Right cardiac atrium (tissue), 5 donors: Measurements from ENCODE around the gene FRMD3. TPM values are rescaled to one million over a fixed set of nuclear protein-coding genes. Genes with fewer than 3 reads are reported as not detected.

Experiments
- ATAC-seq, 2 donors: fragments of 200-7000 bp; cut with Tn5 transposase; one replicate each; pipeline versions ENCODE4 v1.8.0 to v1.9.1; 2020; ENCODE audit warnings: moderate library complexity in 2 of 2, mild to moderate bottlenecking in 1 of 2
- DNase-seq, 3 donors: peaks; one replicate each; pipeline ENCODE4 v3.0.0-alpha.2; 2020
- H3K27ac ChIP-seq: one replicate; pipeline ENCODE4 v1.5.1; 2013; ENCODE audit warnings: mild to moderate bottlenecking, low read length, control low read depth, moderate library complexity
- H3K27me3 ChIP-seq: one replicate; pipeline ENCODE4 v1.6.1; 2013; ENCODE audit not compliant: control insufficient read depth, insufficient read depth
- H3K4me1 ChIP-seq: one replicate; pipeline ENCODE4 v1.6.1; 2013; ENCODE audit warnings: low read length; ENCODE audit not compliant: control insufficient read depth, insufficient read depth
- H3K4me3 ChIP-seq: one replicate; pipeline ENCODE4 v1.5.1; 2013; ENCODE audit warnings: low read length, control low read depth
- H3K9me3 ChIP-seq: one replicate; pipeline ENCODE4 v1.6.1; 2013; ENCODE audit warnings: low read length; ENCODE audit not compliant: control insufficient read depth
- WGBS: extraction: QIAGEN DNeasy Blood & Tissue Kit; methylation state at CpG from one replicate; pipeline ENCODE4 v1.1.7; 2013; 5-methylcytosine and 5-hydroxymethylcytosine counted together
- intact Hi-C, 4 donors: fragments of 100-400 bp; cut with DNase I; formaldehyde crosslinking; loops; one replicate each; pipeline versions ENCODE4 v1.11.0 to v1.14.0; 2022 to 2023
- polyA plus RNA-seq: library from polyadenylated mRNA; stranded (reverse); fragments of 200-250 nt; gene quantifications from one replicate; pipeline ENCODE4 v1.2.3, GENCODE V29; 2013
- total RNA-seq, 4 donors: library from RNA; stranded (reverse); fragmentation: NEBNext Ultra II Directional; extraction: Animal tissue kit (Norgen Biotek cat#: 25700); gene quantifications; one replicate each; pipeline ENCODE4 v1.2.1, GENCODE V29; 2021
- donor health status: healthy with polysubstance abuse.
- donor health status: DM: no; HTN: yes; CAD: no.
- donor health status: DM: no; HTN: no; CAD: no.
- donor health status: DM: no; HTN: yes; CAD: no; lungs with severe emphysema.
- donor health status: DM: yes; HTN: yes; CAD: no.

The FRMD3 gene
- total and polyA plus RNA-seq, 5 donors: 34.3 to 75.1 (median 65.7) TPM

DNA sequence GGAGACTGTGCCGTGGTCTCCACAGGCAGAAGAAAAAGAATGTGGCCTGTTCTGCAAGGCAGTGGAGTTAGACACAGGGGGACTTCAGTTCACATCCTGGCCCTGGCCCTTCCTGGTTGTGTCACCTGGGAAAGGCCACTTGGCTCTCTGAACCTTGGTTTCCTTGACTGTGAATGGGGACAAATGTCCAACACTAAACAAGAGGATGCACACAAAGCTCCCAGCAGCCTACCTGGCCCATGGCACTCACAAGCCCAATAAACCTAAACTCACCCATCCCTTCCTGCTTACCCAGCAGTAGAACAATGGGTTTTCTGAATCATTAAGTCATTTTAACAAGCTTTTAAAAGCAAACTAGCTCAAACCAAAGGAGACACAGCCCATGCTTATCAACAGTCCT, 103.9 kb downstream of the FRMD3 start:
- WGBS: 98% methylated on average over 1 of the region's 1 CpG
- Histone ChIP-seq H3K27me3 (no peaks in the 10 kb centered on the region), H3K9me3 (no peaks in the 10 kb centered on the region), H3K4me1 (peaks cover 11% of the 10 kb centered on the region), H3K27ac (no peak overlapping the region), H3K4me3 (no peak overlapping the region)
- no peak for DNase-seq
- ATAC-seq: no peak
- intact Hi-C loops: no loop called here

DNA sequence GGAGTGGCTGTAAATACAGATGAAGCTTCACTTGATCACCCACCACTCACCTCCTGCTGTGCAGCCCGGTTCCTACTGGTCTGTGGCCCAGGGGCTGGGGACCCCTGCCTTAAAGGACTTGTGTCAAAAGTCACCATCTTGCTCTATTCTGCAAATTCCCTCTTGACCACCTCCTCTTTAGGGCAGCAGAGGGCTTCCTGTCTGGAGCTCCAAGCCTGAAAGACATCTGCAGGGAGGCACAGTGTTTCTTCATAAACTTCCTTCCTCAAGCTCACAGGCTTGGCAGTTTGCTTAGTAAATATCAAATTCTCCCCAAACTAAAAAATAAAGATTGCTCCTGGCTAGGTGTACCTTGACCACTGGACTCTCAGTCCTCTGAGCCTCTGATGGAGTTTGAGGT, 104.4 kb downstream of the FRMD3 start:
- no peaks in the 10 kb centered on the region for H3K27me3 ChIP-seq
- no peak overlapping the region for H3K4me3 ChIP-seq
- WGBS: 95% methylated on average over 1 of the region's 1 CpG
- intact Hi-C loops: no loop called here
- DNase-seq (peak in 1 of 3 donors; percentile 19), ATAC-seq (no peak)
- peaks cover 11% of the 10 kb centered on the region for H3K4me1 ChIP-seq
- H3K9me3 ChIP-seq: no peaks in the 10 kb centered on the region
- H3K27ac ChIP-seq: no peak overlapping the region

DNA sequence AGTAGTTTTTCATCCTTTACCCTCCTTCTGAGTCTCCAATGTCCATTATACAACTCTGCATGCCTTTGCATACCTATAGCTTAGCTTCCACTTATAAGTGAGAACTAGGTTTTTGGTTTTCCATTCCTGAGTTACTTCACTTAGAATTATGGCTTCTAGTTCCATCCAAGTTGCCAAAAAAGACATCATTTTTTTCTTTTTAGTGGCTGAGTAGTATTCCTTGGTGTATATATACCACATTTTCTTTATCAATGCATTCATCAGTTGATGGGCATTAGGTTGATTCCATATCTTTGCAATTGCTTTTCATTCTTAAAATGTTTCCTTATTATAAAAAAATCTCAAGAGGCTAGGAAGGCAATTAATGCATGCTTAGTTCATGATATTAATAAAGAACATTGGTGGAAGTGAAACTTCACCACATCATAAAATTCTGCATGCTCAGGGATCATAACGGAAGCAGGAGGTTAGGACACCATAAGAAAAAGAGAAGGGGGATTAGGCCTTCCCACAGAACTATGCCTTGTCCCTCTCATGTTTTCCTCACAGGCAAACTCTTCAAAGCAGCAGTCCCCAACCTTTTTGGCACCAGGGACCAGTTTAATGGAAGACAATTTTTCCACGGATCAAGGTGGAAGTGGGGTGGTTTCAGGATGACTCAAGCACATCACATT, 105.2 kb downstream of the FRMD3 start:
- Histone ChIP-seq H3K4me1 (peaks cover 11% of the 10 kb centered on the region), H3K27ac (no peak overlapping the region), H3K9me3 (no peaks in the 10 kb centered on the region), H3K27me3 (no peaks in the 10 kb centered on the region), H3K4me3 (no peak overlapping the region)
- ATAC-seq: no peak
- 85% methylated on average over 2 of the region's 2 CpGs for WGBS
- no peak for DNase-seq
- intact Hi-C loops: no loop called here

DNA sequence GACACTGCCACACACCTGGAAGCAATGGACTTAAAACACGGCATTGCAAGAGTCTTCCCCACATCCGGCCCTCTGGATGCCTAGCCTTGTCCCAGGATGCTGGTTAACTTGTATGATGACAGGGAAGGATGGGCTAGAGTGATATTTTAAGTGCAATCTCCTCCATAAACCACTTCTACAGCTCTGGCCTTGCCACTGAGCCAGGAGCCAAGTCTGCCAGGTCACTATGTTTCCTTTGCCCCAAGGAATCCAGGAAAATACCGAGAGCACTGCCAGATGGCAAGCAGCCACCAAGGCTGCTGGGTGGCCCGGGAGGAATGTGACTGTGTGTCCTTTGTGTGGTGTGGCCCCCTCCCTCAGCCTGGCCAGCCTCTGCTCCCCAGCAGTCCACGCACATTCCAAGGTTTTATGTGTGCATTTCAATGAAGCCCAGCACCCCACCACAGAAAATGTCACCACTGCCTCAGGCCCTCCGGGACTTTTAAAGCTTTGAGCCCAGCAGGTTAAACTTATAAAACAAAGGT, 106.0 kb downstream of the FRMD3 start:
- H3K4me3 ChIP-seq: no peak overlapping the region
- peak; percentile 78 to 90 (median 88) for DNase-seq
- 20% methylated on average over 6 of the region's 6 CpGs for WGBS
- peak overlapping the region; percentile 61 for H3K27ac ChIP-seq
- peak; percentile 93 to 94 for ATAC-seq
- H3K4me1 ChIP-seq: peaks cover 11% of the 10 kb centered on the region
- H3K27me3 ChIP-seq: no peaks in the 10 kb centered on the region
- intact Hi-C loops: no loop called here
- H3K9me3 ChIP-seq: no peaks in the 10 kb centered on the region

DNA sequence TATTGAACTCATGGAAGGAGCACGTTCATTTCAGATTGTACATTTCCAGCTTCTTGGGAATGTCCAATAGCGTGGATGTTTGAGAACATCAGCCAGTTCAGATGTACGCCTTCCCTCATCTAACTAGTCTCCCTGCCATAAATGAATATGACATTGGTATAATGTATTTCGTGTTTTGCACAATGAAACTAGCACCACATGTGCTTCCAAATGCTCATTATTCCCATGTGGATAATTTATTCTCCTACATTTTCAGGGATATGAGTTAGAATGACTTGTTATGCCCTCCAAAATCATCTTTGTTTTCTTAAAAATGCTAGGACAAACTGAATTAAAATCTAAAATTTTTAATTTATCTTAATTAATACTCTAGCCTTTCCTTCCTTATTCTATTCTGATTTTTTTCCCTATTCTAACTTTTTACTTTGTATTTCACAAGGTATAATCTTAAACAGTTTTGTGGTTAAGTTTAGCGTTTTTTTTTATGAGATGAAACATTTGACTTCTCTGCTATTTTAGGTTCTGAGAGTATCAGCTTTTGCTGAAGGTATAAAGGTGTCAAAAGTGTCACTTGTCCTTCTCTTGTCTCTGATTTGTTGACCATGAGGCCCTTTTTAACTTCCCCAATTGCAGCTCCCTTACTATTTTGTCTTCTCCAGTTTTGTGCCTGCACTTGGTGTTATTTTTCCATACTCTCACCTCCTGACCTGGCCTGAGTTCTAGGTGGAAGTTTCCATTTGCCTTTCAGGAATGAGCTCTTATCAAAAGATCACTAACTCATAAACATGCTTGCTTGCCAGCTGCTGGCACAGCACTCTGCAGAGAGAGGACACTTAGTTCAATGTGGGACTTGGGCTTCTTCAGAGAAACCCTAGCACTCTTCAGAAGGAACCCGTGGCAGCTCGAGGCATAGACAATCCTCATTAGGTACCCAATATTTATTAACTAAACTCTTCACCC, 106.8 kb downstream of the FRMD3 start:
- ATAC-seq (peak; percentile 58 to 70), DNase-seq (peak; percentile 34 to 79 (median 44))
- Histone ChIP-seq H3K27me3 (no peaks in the 10 kb centered on the region), H3K9me3 (no peaks in the 10 kb centered on the region), H3K27ac (peak overlapping the region; percentile 61), H3K4me1 (peaks cover 11% of the 10 kb centered on the region), H3K4me3 (no peak overlapping the region)
- intact Hi-C loops: no loop called here
- 67% methylated on average over 7 of the region's 7 CpGs for WGBS

DNA sequence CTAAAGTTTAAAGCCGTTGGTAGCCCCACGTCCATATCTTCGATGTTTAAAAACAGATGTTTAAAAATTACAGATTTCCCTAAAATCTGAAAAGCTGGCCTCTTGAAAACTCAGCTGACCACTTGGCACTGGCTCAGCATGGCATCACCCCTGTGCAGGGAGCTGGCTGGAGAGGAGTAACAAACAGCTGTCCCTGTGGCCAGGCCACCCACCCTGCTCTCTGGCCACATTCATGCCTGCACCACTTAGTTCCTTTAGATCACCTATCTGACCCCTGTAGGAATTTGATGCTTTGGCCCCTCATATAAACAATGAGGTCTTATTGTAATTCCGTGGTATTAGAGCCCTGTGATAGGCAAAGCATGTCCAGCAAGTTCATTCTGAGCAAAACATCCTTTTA, 107.5 kb downstream of the FRMD3 start:
- Histone ChIP-seq H3K9me3 (no peaks in the 10 kb centered on the region), H3K4me1 (peaks cover 12% of the 10 kb centered on the region), H3K4me3 (no peak overlapping the region), H3K27me3 (no peaks in the 10 kb centered on the region), H3K27ac (no peak overlapping the region)
- DNase-seq: peak in 2 of 3 donors; percentile 42 to 53
- intact Hi-C loops: no loop called here
- 76% methylated on average over 4 of the region's 4 CpGs for WGBS
- ATAC-seq: no peak

DNA sequence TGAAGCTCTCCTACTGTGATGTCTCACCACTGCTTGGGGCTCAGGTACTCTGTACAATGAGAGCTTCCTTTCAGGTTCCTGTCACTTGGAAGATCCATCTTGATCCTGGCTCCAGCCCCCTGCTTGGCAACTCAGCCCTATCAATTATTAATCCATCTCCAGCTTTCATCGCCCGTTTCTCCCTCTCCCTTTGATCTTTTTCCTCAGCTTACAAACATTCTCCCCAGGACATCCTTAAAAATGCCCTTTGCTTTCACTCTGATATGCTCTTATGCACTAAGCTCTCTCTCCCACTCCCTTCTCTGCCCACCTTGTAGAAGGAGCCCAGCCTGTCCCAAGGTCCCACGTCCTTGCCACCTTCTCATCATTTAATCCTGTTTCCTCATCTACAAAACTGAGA, 109.0 kb downstream of the FRMD3 start:
- Histone ChIP-seq H3K4me3 (no peak overlapping the region), H3K27ac (no peak overlapping the region), H3K9me3 (no peaks in the 10 kb centered on the region), H3K4me1 (peaks cover 12% of the 10 kb centered on the region), H3K27me3 (no peaks in the 10 kb centered on the region)
- intact Hi-C loops: no loop called here
- no peak for ATAC-seq
- no peak for DNase-seq
- WGBS: 97% methylated on average over 3 of the region's 3 CpGs

DNA sequence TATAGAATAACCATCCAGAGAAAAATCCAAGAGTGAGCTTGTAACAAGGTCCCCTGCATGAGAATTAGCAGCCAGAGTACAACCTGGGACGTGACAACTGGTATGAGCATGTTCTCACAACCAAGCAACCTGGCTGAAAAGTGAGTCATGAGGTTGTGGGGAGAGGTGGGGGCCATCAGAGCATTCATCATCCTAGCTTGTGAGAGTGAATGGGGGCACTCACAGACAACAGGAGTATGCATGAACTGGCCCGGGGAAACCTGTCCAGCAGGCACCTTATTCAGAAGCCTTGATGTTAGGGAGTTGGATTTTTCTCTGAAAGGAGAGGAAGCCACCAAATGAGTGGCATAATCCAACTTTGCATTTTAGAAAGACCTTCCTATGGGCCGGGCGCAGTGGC, 113.0 kb downstream of the FRMD3 start:
- no peaks in the 10 kb centered on the region for H3K9me3 ChIP-seq
- no peaks in the 10 kb centered on the region for H3K27me3 ChIP-seq
- no peak for ATAC-seq
- no peak overlapping the region for H3K27ac ChIP-seq
- intact Hi-C loops: no loop called here
- H3K4me3 ChIP-seq: no peak overlapping the region
- WGBS: 97% methylated on average over 4 of the region's 4 CpGs
- DNase-seq: no peak
- peaks cover 2% of the 10 kb centered on the region for H3K4me1 ChIP-seq

DNA sequence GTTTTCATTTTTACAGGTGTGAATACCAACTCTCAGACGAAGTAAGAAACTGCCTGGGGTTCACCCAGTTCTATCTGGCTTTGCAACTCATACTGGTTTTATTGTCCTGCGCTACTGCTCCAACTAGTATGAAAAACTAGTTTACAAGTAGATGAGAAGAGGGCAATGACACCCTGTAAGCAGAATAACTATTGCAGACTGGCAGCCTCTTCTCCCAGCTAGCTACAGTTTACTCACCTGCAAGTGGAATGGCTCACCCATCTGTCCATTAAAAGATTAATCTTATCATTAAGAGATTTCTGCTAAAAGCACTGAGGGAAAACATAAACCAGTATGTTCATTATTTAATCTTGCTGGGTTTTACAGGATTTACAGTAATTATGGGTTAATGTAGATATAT, 113.4 kb downstream of the FRMD3 start:
- intact Hi-C loops: no loop called here
- Histone ChIP-seq H3K27me3 (no peaks in the 10 kb centered on the region), H3K4me1 (peaks cover 2% of the 10 kb centered on the region), H3K9me3 (no peaks in the 10 kb centered on the region), H3K27ac (no peak overlapping the region), H3K4me3 (no peak overlapping the region)
- DNase-seq (no peak), ATAC-seq (no peak)
- 79% methylated on average over 2 of the region's 2 CpGs for WGBS

DNA sequence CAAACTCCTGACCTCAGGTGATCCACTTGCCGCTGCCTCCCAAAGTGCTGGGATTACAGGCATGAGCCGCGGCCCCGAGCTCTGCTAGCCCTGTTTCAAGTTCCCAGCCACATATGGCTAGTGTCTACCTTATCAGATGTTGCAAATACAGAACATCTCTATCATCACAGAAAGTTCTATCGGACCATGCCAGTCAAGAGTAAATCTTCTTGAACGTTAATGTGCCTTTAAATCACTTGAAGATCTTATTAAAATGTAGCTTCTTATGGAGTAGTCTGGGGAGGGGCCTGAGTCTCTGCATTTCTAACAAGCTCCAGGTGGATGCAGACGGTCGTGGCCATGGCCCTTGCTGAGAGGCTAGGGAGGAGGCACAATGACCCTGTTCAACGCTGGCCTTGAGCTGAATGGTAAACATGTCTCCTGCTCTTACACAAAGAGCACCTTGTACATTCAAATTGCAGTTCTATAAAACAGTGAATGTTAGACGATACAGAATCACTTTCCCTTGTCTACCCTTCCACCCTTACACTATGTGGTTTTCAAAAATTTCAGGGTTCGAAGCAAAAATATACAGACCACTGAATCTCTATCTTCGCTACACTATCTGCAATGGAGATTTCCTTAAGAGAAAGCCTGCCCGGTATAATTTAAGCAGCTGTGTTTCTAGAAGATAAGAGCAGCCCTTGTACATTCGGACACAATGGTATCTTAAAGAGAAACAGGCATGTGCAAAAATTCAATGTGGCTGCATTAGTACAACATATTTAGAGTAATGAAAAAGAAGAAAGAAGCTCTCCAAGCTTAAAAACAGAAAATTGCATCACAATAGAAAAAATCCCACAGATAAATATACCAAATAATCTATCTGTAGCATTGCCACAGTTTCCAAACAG, 114.1 kb downstream of the FRMD3 start:
- Histone ChIP-seq H3K27me3 (no peaks in the 10 kb centered on the region), H3K9me3 (no peaks in the 10 kb centered on the region), H3K4me1 (peaks cover 2% of the 10 kb centered on the region), H3K27ac (no peak overlapping the region), H3K4me3 (no peak overlapping the region)
- intact Hi-C loops: no loop called here
- DNase-seq (no peak), ATAC-seq (no peak)
- 63% methylated on average over 14 of the region's 14 CpGs for WGBS
